NCI-H2081 (cell line): Measurements from ENCODE around the gene HMGN3.

Experiments used
- DNase-seq, 2 experiments: peaks; one replicate each; lab custom pipeline; 2025; lab: John Stamatoyannopoulos, UW

The HMGN3 gene

GRCh38 chr6:79232696-79233462, 1.6 kb downstream of the HMGN3 start:
- DNase-seq = no peak

GRCh38 chr6:79231666-79232065, 2.8 kb downstream of the HMGN3 start:
- DNase-seq = no peak

- DNase-seq = no peak
Observed at GRCh38 chr6:79231101-79231500, 3.4 kb downstream of the HMGN3 start.

- no peak for DNase-seq
Observed at GRCh38 chr6:79230149-79230548, 4.3 kb downstream of the HMGN3 start.

GRCh38 chr6:79227445-79227844, 7.0 kb downstream of the HMGN3 start:
- DNase-seq = no peak

GRCh38 chr6:79226660-79227059, 7.8 kb downstream of the HMGN3 start:
- DNase-seq = no peak

- DNase-seq = no peak
Observed at GRCh38 chr6:79225717-79226599, 8.5 kb downstream of the HMGN3 start.

- DNase-seq = no peak
Observed at GRCh38 chr6:79223611-79224404, 10.7 kb downstream of the HMGN3 start.

- no peak for DNase-seq
Observed at GRCh38 chr6:79215213-79215824, 19.2 kb downstream of the HMGN3 start.

- DNase-seq = no peak
Observed at GRCh38 chr6:79212859-79213258, 21.6 kb downstream of the HMGN3 start.

- DNase-seq = no peak
Observed at GRCh38 chr6:79208816-79209215, 25.7 kb downstream of the HMGN3 start.

- no peak for DNase-seq
Observed at GRCh38 chr6:79203753-79204253, 30.7 kb downstream of the HMGN3 start.

GRCh38 chr6:79202556-79202955, 31.9 kb downstream of the HMGN3 start:
- no peak for DNase-seq

GRCh38 chr6:79201983-79202382, 32.5 kb downstream of the HMGN3 start:
- DNase-seq = no peak

- no peak for DNase-seq
Observed at GRCh38 chr6:79201143-79201542, 33.3 kb downstream of the HMGN3 start.

GRCh38 chr6:79196912-79197311, 37.6 kb downstream of the HMGN3 start:
- DNase-seq = no peak

- peak in 1 of 2 experiments; percentile 16 for DNase-seq
Observed at GRCh38 chr6:79193971-79194370, 40.5 kb downstream of the HMGN3 start.

GRCh38 chr6:79189760-79190350, 44.6 kb downstream of the HMGN3 start:
- DNase-seq = no peak

- no peak for DNase-seq
Observed at GRCh38 chr6:79188885-79189480, 45.5 kb downstream of the HMGN3 start.

- DNase-seq = no peak
Observed at GRCh38 chr6:79188107-79188506, 46.4 kb downstream of the HMGN3 start.

GRCh38 chr6:79186564-79186963, 47.9 kb downstream of the HMGN3 start:
- DNase-seq = no peak
